HepG2 (cell line): ENCODE measurements around the gene SYCE3. TPM values are rescaled to one million over a fixed set of nuclear protein-coding genes. Genes with fewer than 3 reads are reported as not detected.

Experiments
- BHLHE40 ChIP-seq: IDR thresholded peaks from 2 replicates; pipeline ENCODE4 v1.6.1; 2011; ENCODE audit warnings: low read length, improper control_type of control experiment
- GTF2F1 ChIP-seq: fragments of 150-350 bp; IDR thresholded peaks from 2 replicates; pipeline ENCODE4 v1.6.1; 2014; ENCODE audit warnings: low read length
- KMT2B ChIP-seq: IDR thresholded peaks from 2 replicates; pipeline ENCODE4 v1.6.1; 2016; ENCODE audit warnings: missing genetic modification reagents, missing compliant biosample characterization
- MIER3 ChIP-seq: IDR thresholded peaks from 2 replicates; pipeline ENCODE4 v1.6.1; 2016; ENCODE audit warnings: missing compliant biosample characterization, borderline replicate concordance
- REXO4 ChIP-seq: sonication (generic); formaldehyde crosslinking; IDR thresholded peaks from 2 replicates; pipeline ENCODE4 v1.8.0; 2022; ENCODE audit warnings: missing genetic modification reagents, mild to moderate bottlenecking, borderline replicate concordance
- RFX1 ChIP-seq: fragments of 450-650 bp; IDR thresholded peaks from 2 replicates; pipeline ENCODE4 v1.6.1; 2017
- SNAI1 ChIP-seq: sonication (generic); formaldehyde crosslinking; IDR thresholded peaks from 2 replicates; pipeline ENCODE4 v1.5.0; 2020; ENCODE audit warnings: mild to moderate bottlenecking, missing genetic modification reagents, borderline replicate concordance
- TOPORS ChIP-seq: sonication (generic); formaldehyde crosslinking; IDR thresholded peaks from 2 replicates; pipeline ENCODE4 v1.8.0; 2023; ENCODE audit warnings: mild to moderate bottlenecking, missing genetic modification reagents
- ZIK1 ChIP-seq: sonication (generic); formaldehyde crosslinking; IDR thresholded peaks from 2 replicates; pipeline ENCODE4 v1.5.0; 2020; ENCODE audit warnings: mild to moderate bottlenecking, low read depth, missing genetic modification reagents, borderline replicate concordance
- ZNF207 ChIP-seq: fragments of 450-650 bp; IDR thresholded peaks from 2 replicates; pipeline ENCODE4 v1.6.1; 2016; ENCODE audit warnings: antibody characterized with exemption, borderline replicate concordance
- ZNF232 ChIP-seq: sonication (generic); formaldehyde crosslinking; IDR thresholded peaks from 2 replicates; pipeline ENCODE4 v1.4.0; 2020; ENCODE audit warnings: missing genetic modification reagents, borderline replicate concordance
- ZNF329 ChIP-seq: sonication (generic); formaldehyde crosslinking; IDR thresholded peaks from 2 replicates; pipeline ENCODE4 v1.9.0; 2021; ENCODE audit warnings: low read depth, mild to moderate bottlenecking, missing genetic modification reagents
- ZNF331 ChIP-seq: sonication (generic); formaldehyde crosslinking; IDR thresholded peaks from 2 replicates; pipeline ENCODE4 v1.4.0; 2020; ENCODE audit warnings: missing genetic modification reagents
- ZNF431 ChIP-seq: sonication (generic); formaldehyde crosslinking; IDR thresholded peaks from 2 replicates; pipeline ENCODE4 v1.9.0; 2022; ENCODE audit warnings: missing genetic modification reagents, low read depth, mild to moderate bottlenecking, borderline replicate concordance
- ZNF446 ChIP-seq: sonication (generic); formaldehyde crosslinking; IDR thresholded peaks from 2 replicates; pipeline ENCODE4 v1.5.0; 2020; ENCODE audit warnings: mild to moderate bottlenecking, missing genetic modification reagents
- ZNF569 ChIP-seq: sonication (generic); formaldehyde crosslinking; IDR thresholded peaks from 2 replicates; pipeline ENCODE4 v1.5.0; 2020; ENCODE audit warnings: mild to moderate bottlenecking, missing genetic modification reagents, moderate library complexity, borderline replicate concordance
- ZNF629 ChIP-seq: sonication (generic); formaldehyde crosslinking; conservative IDR thresholded peaks from 2 replicates; pipeline ENCODE4 v1.5.0; 2020; ENCODE audit warnings: missing genetic modification reagents
- polyA plus RNA-seq, 8 experiments: library from polyadenylated mRNA; depleted of rRNA in 3 of 8; stranded (reverse) in 7 of 8; unstranded in 1 of 8; fragments of >200 nt; fragmentation: Illumina TruSeq in 4 of 8; extraction: Trizol in 4 of 8; gene quantifications; 2 replicates each; pipeline versions ENCODE4 v1.2.1 to v1.2.3, GENCODE V29; 2011 to 2016; ENCODE audit warnings: low read depth in 4 of 8, missing spikeins in 1 of 8, mixed read lengths in 1 of 8; ENCODE audit not compliant: insufficient read depth in 1 of 8
- total RNA-seq, 5 experiments: library from RNA; depleted of rRNA; stranded (reverse); fragments of >200 nt; fragmentation: Illumina TruSeq; extraction: Trizol; gene quantifications; 2 replicates each; pipeline ENCODE4 v1.2.3, GENCODE V29; 2016; ENCODE audit warnings: low read depth in 1 of 5
- TF ChIP-seq, protein P1 (sequence below): sonication (generic); formaldehyde crosslinking; IDR thresholded peaks from 2 replicates; pipeline ENCODE4 v1.4.0; 2020; ENCODE audit warnings: mild to moderate bottlenecking, missing genetic modification reagents
- TF ChIP-seq, protein P2 (sequence below): sonication (generic); formaldehyde crosslinking; IDR thresholded peaks from 2 replicates; pipeline ENCODE4 v1.4.0; 2020; ENCODE audit warnings: mild to moderate bottlenecking, missing genetic modification reagents
- TF ChIP-seq, protein P3 (sequence below): sonication (generic); formaldehyde crosslinking; IDR thresholded peaks from 2 replicates; pipeline ENCODE4 v1.4.0; 2020; ENCODE audit warnings: low read depth, mild to moderate bottlenecking, missing genetic modification reagents
- TF ChIP-seq, protein P4 (sequence below): IDR thresholded peaks from 2 replicates; pipeline ENCODE4 v1.6.1; 2016; ENCODE audit warnings: low read depth, control low read depth

The SYCE3 gene
- total and polyA plus RNA-seq, 2 of the 13 experiments (the other 11 are each of a cell fraction or from before 2014, with no cell fraction given), result not detected

DNA sequence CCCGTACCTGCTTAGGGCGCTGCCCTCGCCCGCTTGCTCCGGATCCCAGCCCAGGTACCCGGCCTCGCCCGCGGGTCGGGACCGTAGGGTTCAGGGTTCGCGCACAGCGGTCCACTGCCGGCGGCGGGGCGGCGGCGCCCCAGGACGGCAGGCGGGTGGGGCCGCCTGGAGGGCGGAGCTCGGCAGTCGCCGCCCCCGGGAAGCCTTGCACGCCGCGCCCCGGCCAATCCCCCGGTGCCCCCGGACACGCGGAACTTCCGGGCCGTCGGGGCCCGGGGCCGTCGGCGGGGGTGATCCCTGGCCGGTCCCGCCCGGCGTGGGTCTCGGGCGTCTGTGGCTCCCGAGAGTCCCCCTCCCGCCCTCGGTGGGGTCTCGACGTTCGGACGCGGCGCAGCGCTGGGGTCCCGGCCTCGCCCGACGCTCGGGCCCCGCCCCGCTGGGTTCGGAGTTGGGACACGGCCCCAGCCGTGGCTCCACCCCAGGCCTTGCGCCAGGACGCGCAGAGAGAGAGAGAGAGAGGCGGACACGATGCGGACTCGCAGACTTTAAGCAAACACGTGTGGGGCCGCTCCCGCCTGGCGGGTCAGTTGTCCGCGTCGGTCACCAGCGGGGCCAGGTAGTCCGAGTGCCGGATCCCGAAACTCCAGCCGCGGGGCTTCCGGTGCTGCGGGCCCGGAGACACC, 32.7 kb downstream of the SYCE3 start, which contains the start of gene TYMP (continued):
- peak; percentile 24; the same call in 1 of the 2 replicates for TF ChIP-seq ZNF446
- TF ChIP-seq MIER3 (CRISPR knock-in tag), result no peak; the same call in 1 of the 2 replicates
- no peak for TF ChIP-seq ZIK1
- TF ChIP-seq, protein P1, sequence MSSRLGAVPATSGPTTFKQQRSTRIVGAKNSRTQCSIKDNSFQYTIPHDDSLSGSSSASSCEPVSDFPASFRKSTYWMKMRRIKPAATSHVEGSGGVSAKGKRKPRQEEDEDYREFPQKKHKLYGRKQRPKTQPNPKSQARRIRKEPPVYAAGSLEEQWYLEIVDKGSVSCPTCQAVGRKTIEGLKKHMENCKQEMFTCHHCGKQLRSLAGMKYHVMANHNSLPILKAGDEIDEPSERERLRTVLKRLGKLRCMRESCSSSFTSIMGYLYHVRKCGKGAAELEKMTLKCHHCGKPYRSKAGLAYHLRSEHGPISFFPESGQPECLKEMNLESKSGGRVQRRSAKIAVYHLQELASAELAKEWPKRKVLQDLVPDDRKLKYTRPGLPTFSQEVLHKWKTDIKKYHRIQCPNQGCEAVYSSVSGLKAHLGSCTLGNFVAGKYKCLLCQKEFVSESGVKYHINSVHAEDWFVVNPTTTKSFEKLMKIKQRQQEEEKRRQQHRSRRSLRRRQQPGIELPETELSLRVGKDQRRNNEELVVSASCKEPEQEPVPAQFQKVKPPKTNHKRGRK, result no peak
- TF ChIP-seq ZNF569, result no peak
- no peak for TF ChIP-seq GTF2F1
- no peak; the same call in 1 of the 2 replicates for TF ChIP-seq ZNF431 (CRISPR knock-in tag)
- TF ChIP-seq ZNF331 (CRISPR knock-in tag), result 0 out of 2 replicates have a peak, but pooled peaks have one; percentile 45
- no peak for TF ChIP-seq TOPORS (CRISPR knock-in tag)
- TF ChIP-seq KMT2B (CRISPR knock-in tag), result no peak
- TF ChIP-seq SNAI1 (CRISPR knock-in tag), result no peak
- TF ChIP-seq ZNF232, result no peak
- TF ChIP-seq RFX1, result no peak
- TF ChIP-seq, protein P2, sequence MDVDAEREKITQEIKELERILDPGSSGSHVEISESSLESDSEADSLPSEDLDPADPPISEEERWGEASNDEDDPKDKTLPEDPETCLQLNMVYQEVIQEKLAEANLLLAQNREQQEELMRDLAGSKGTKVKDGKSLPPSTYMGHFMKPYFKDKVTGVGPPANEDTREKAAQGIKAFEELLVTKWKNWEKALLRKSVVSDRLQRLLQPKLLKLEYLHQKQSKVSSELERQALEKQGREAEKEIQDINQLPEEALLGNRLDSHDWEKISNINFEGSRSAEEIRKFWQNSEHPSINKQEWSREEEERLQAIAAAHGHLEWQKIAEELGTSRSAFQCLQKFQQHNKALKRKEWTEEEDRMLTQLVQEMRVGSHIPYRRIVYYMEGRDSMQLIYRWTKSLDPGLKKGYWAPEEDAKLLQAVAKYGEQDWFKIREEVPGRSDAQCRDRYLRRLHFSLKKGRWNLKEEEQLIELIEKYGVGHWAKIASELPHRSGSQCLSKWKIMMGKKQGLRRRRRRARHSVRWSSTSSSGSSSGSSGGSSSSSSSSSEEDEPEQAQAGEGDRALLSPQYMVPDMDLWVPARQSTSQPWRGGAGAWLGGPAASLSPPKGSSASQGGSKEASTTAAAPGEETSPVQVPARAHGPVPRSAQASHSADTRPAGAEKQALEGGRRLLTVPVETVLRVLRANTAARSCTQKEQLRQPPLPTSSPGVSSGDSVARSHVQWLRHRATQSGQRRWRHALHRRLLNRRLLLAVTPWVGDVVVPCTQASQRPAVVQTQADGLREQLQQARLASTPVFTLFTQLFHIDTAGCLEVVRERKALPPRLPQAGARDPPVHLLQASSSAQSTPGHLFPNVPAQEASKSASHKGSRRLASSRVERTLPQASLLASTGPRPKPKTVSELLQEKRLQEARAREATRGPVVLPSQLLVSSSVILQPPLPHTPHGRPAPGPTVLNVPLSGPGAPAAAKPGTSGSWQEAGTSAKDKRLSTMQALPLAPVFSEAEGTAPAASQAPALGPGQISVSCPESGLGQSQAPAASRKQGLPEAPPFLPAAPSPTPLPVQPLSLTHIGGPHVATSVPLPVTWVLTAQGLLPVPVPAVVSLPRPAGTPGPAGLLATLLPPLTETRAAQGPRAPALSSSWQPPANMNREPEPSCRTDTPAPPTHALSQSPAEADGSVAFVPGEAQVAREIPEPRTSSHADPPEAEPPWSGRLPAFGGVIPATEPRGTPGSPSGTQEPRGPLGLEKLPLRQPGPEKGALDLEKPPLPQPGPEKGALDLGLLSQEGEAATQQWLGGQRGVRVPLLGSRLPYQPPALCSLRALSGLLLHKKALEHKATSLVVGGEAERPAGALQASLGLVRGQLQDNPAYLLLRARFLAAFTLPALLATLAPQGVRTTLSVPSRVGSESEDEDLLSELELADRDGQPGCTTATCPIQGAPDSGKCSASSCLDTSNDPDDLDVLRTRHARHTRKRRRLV, result no peak; the same call in 1 of the 2 replicates
- TF ChIP-seq ZNF329 (CRISPR knock-in tag), result peak; percentile 15; the same call in 1 of the 2 replicates
- TF ChIP-seq, protein P3, sequence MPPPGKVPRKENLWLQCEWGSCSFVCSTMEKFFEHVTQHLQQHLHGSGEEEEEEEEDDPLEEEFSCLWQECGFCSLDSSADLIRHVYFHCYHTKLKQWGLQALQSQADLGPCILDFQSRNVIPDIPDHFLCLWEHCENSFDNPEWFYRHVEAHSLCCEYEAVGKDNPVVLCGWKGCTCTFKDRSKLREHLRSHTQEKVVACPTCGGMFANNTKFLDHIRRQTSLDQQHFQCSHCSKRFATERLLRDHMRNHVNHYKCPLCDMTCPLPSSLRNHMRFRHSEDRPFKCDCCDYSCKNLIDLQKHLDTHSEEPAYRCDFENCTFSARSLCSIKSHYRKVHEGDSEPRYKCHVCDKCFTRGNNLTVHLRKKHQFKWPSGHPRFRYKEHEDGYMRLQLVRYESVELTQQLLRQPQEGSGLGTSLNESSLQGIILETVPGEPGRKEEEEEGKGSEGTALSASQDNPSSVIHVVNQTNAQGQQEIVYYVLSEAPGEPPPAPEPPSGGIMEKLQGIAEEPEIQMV (CRISPR knock-in tag), result peak; percentile 97
- TF ChIP-seq, protein P4, sequence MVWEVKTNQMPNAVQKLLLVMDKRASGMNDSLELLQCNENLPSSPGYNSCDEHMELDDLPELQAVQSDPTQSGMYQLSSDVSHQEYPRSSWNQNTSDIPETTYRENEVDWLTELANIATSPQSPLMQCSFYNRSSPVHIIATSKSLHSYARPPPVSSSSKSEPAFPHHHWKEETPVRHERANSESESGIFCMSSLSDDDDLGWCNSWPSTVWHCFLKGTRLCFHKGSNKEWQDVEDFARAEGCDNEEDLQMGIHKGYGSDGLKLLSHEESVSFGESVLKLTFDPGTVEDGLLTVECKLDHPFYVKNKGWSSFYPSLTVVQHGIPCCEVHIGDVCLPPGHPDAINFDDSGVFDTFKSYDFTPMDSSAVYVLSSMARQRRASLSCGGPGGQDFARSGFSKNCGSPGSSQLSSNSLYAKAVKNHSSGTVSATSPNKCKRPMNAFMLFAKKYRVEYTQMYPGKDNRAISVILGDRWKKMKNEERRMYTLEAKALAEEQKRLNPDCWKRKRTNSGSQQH (CRISPR knock-in tag), result no peak
- peak; percentile 49; the same call in 1 of the 2 replicates for TF ChIP-seq ZNF629 (CRISPR knock-in tag)
- TF ChIP-seq REXO4 (CRISPR knock-in tag), result peak; percentile 57; the same call in 1 of the 2 replicates
- peak; percentile 53; the same call in 1 of the 2 replicates for TF ChIP-seq BHLHE40
- no peak for TF ChIP-seq ZNF207
